Activated gamma-delta T cell treated with anti-CD3 and anti-CD28 coated beads, Interleukin-2, amount 50 U/mL, for 16 hours (primary cell): Measurements from ENCODE around the gene FHL1.

Experiments
- DNase-seq: peaks from one replicate; pipeline ENCODE4 v3.0.0-alpha.2; 2020; ENCODE audit warnings: low read depth

FHL1 gene

DNA sequence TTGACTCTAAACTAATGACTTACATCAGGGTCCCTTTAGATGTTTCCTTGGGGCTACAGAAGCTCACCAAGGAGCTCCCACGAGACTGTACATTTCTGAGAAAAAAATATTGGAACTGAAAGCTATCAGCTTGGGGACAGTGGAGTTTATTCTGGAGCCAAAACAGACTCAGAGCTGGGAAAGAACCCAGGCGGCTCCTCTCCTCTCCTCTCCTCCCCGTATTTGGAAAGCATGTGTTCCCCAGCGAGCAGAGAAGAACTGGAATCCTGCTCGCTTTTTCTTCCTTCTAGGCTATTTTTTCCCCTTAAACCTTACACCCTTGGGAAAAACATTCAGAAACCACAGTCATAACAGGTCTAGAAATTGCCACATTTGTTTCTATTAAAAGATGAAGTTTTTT lies 108.2 kb downstream of the FHL1 start:
- DNase-seq, result no peak

DNA sequence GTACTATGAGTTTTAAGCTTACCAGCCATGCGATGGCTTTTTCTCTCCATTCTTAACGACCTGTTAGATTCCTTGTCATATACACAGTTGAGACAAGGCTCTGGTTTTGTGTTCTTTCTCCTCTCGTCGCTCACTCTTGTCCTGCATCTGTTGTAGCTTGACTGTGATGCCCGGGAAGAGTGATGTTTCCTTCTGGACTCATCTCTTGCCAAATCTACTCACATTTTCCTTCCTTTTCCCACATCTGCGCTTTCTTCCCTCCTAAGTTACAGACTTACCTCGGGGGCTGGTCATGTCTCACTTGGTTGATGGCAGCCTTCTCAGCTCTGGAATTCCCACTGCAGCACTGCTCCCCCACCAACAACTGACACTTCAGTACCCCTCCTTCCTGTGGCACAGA lies 108.7 kb downstream of the FHL1 start:
- DNase-seq, result no peak

DNA sequence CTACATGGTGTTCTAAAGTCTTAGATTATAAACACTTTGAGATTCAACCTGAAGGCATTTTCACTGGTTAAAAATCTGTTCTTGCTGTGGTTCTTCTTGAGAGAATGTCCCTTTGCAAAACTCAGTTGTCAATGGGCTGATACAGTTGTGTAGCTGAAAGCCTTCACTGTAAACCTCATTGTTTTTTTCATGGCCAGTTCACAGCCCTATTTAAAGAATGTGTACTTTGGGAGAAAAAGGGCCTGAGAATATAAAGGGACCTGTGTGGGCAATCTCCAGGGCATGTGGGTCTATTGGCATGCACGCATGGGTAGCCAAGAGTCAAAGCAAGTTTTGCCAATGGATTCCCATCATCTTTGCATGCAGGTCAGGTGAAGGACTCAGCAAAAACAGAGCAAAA lies 111.6 kb downstream of the FHL1 start:
- no peak for DNase-seq

DNA sequence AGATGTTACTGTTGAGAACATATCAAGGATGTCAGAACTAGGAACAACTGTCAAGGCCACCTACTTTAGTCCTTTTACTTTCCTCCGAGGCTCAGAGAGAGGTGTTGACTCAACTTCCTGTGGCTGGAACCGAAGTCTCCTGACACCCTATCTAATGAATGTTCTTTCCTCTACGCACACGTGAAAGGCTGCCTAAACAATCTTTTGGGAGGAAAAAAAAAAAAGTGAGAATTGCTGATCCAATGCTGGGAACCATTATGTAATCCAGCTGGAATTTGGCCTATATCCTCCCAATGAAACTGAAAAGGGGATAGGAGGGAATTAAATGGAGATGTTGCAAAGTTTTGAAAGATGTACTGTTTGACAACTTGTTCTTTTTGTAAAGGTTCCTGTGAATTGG lies 112.2 kb downstream of the FHL1 start:
- no peak for DNase-seq

DNA sequence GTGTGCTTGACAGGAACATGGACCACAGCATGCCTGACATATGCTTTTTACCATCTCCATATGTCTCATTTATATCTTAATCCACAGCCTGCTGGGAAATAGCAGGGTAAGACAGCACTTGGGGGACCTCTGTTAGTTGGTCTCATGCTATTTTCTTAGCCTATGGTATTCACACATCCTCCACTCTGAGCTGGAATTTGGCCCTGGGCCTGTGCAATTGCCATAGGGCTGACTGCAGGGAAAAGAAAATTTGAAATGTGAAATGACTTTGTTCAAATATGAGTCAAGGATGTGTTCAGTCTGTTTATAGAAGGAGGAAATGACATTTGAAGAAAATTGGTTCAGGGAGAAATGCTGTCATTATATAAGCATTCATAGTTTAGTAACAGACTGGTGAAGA lies 113.4 kb downstream of the FHL1 start:
- no peak for DNase-seq
